ENCODE data around the gene AGPS.

The AGPS gene

GRCh38 chr2:177538323-177538722 is 145.8 kb downstream of the AGPS start:
- TF ChIP-seq TAF1 (IDR thresholded peaks at IDR 0.05; ENCODE audit: borderline replicate concordance, insufficient read depth, low read length) (no peak), FOXP2 (optimal IDR thresholded peaks at IDR 0.05; ENCODE audit: borderline replicate concordance, extremely low read depth, extremely low read length, insufficient read depth) (no peak), POLR2AphosphoS5 (IDR thresholded peaks at IDR 0.05; ENCODE audit: low read depth, low read length) (no peak), REST (IDR thresholded peaks at IDR 0.05; ENCODE audit: insufficient read depth in 1 of 2, low read depth in 2 of 2, low read length in 2 of 2) (no peak), SIN3A (IDR thresholded peaks at IDR 0.05; ENCODE audit: borderline replicate concordance, insufficient read depth, low read length) (no peak)

- no peak for TF ChIP-seq POLR2AphosphoS5 (IDR thresholded peaks at IDR 0.05; ENCODE audit: low read depth, low read length)
- TF ChIP-seq FOXP2 (optimal IDR thresholded peaks at IDR 0.05; ENCODE audit: borderline replicate concordance, extremely low read depth, extremely low read length, insufficient read depth) = no peak
- no peak for TF ChIP-seq REST (IDR thresholded peaks at IDR 0.05; ENCODE audit: insufficient read depth in 1 of 2, low read depth in 2 of 2, low read length in 2 of 2)
These were observed 147.7 kb downstream of the AGPS start for GRCh38 chr2:177540283-177540682.

- TF ChIP-seq REST (IDR thresholded peaks at IDR 0.05; ENCODE audit: insufficient read depth in 1 of 2, low read depth in 2 of 2, low read length in 2 of 2) (no peak), SIN3A (IDR thresholded peaks at IDR 0.05; ENCODE audit: borderline replicate concordance, insufficient read depth, low read length) (no peak), FOXP2 (optimal IDR thresholded peaks at IDR 0.05; ENCODE audit: borderline replicate concordance, extremely low read depth, extremely low read length, insufficient read depth) (no peak), POLR2AphosphoS5 (IDR thresholded peaks at IDR 0.05; ENCODE audit: low read depth, low read length) (no peak), TAF1 (IDR thresholded peaks at IDR 0.05; ENCODE audit: borderline replicate concordance, insufficient read depth, low read length) (no peak)
These were observed 148.9 kb downstream of the AGPS start for GRCh38 chr2:177541258-177541991.

- TF ChIP-seq REST (IDR thresholded peaks at IDR 0.05; ENCODE audit: insufficient read depth in 1 of 2, low read depth in 2 of 2, low read length in 2 of 2) (no peak), FOXP2 (optimal IDR thresholded peaks at IDR 0.05; ENCODE audit: borderline replicate concordance, extremely low read depth, extremely low read length, insufficient read depth) (no peak)
These were observed 149.8 kb downstream of the AGPS start for GRCh38 chr2:177542396-177542795.
